GM23338 (cell line): ENCODE data around the gene CNNM4. TPM values are rescaled to one million over a fixed set of nuclear protein-coding genes. Genes with fewer than 3 reads are reported as not detected.

Source experiments
- ATAC-seq: fragments of 200-7000 bp; cut with Tn5 transposase; 3 replicates; pipeline ENCODE4 v1.9.1; 2020
- DNase-seq: peaks from one replicate; pipeline ENCODE4 v3.0.0-alpha.2; 2015; ENCODE audit warnings: low spot score
- H2AFZ ChIP-seq: fragments of 200-600 bp; sonication (generic); 2 replicates; pipeline ENCODE4 v1.8.0; 2016; ENCODE audit warnings: antibody characterized with exemption, mild to moderate bottlenecking, moderate library complexity
- H3F3A ChIP-seq: fragments of 200-600 bp; sonication (generic); replicated peaks from 2 replicates; pipeline ENCODE4 v1.8.0; 2017; ENCODE audit warnings: antibody characterized with exemption, mixed run types, low read depth
- H3K27ac ChIP-seq: fragments of 200-600 bp; sonication (generic); 2 replicates; pipeline ENCODE4 v1.6.1; 2016; ENCODE audit warnings: low read depth
- H3K27me3 ChIP-seq: fragments of 200-600 bp; sonication (generic); 2 replicates; pipeline ENCODE4 v1.8.0; 2016; ENCODE audit warnings: mild to moderate bottlenecking, mixed run types, moderate library complexity; ENCODE audit not compliant: insufficient read depth
- H3K36me3 ChIP-seq: fragments of 200-600 bp; sonication (generic); 2 replicates; pipeline ENCODE4 v1.8.0; 2016; ENCODE audit warnings: mild to moderate bottlenecking; ENCODE audit not compliant: insufficient read depth
- H3K4me1 ChIP-seq: fragments of 200-600 bp; sonication (generic); 2 replicates; pipeline ENCODE4 v1.8.0; 2016; ENCODE audit warnings: mild to moderate bottlenecking, moderate library complexity; ENCODE audit not compliant: insufficient read depth
- H3K4me2 ChIP-seq: fragments of 200-600 bp; sonication (generic); 2 replicates; pipeline ENCODE4 v1.7.1; 2017; ENCODE audit warnings: mixed run types
- H3K4me3 ChIP-seq: fragments of 200-600 bp; sonication (generic); 2 replicates; pipeline ENCODE4 v1.6.1; 2016; ENCODE audit warnings: mixed run types
- H3K79me2 ChIP-seq: fragments of 200-600 bp; sonication (generic); replicated peaks from 2 replicates; pipeline ENCODE4 v1.8.0; 2017; ENCODE audit warnings: mild to moderate bottlenecking; ENCODE audit not compliant: insufficient read depth
- H3K9me2 ChIP-seq: fragments of 200-600 bp; sonication (generic); 2 replicates; pipeline ENCODE4 v1.8.0; 2017; ENCODE audit not compliant: insufficient read depth
- H4K20me1 ChIP-seq: fragments of 200-600 bp; sonication (generic); replicated peaks from 2 replicates; pipeline ENCODE4 v1.8.0; 2017; ENCODE audit warnings: mild to moderate bottlenecking; ENCODE audit not compliant: insufficient read depth
- H3K27ac Mint-ChIP-seq: 2 replicates; pipeline ENCODE4 v1.8.0; 2020; ENCODE audit warnings: inconsistent platforms, mild to moderate bottlenecking, moderate library complexity, mixed read lengths
- H3K27me3 Mint-ChIP-seq: 3 replicates; pipeline ENCODE4 v1.8.0; 2022; ENCODE audit warnings: low read depth, mild to moderate bottlenecking, moderate library complexity, mixed read lengths, inconsistent platforms; ENCODE audit not compliant: insufficient read depth, poor library complexity
- H3K36me3 Mint-ChIP-seq: 3 replicates; pipeline ENCODE4 v1.8.0; 2021; ENCODE audit warnings: low read depth, mild to moderate bottlenecking, inconsistent platforms, moderate library complexity, mixed read lengths
- H3K4me1 Mint-ChIP-seq: 3 replicates; pipeline ENCODE4 v1.8.0; 2020; ENCODE audit warnings: mild to moderate bottlenecking, inconsistent platforms, mixed read lengths
- H3K4me3 Mint-ChIP-seq: 3 replicates; pipeline ENCODE4 v1.8.0; 2021; ENCODE audit warnings: moderate library complexity, mild to moderate bottlenecking, inconsistent platforms, mixed read lengths
- H3K9me3 Mint-ChIP-seq: 3 replicates; pipeline ENCODE4 v1.8.0; 2020; ENCODE audit warnings: moderate library complexity, mild to moderate bottlenecking, inconsistent platforms, mixed read lengths
- CTCF ChIP-seq, 2 experiments: fragments of 200-600 bp in 1 of 2; sonication (generic) in 1 of 2; conservative IDR thresholded peaks; 2 replicates each; pipeline versions ENCODE4 v1.5.1 to v1.6.1; 2016 to 2017; ENCODE audit warnings: antibody characterized with exemption in 2 of 2, low read depth in 2 of 2, mild to moderate bottlenecking in 2 of 2, moderate library complexity in 1 of 2
- EZH2 ChIP-seq: fragments of 200-600 bp; sonication (generic); IDR thresholded peaks from one replicate; pipeline ENCODE4 v1.8.0; 2017; ENCODE audit warnings: antibody characterized with exemption, mild to moderate bottlenecking, low read depth; ENCODE audit not compliant: unreplicated experiment
- EZH2phosphoT487 ChIP-seq: fragments of 200-600 bp; sonication (generic); IDR thresholded peaks from one replicate; pipeline ENCODE4 v1.8.1; 2018; ENCODE audit warnings: antibody characterized with exemption; ENCODE audit not compliant: unreplicated experiment
- POLR2AphosphoS5 ChIP-seq: IDR thresholded peaks from 2 replicates; pipeline ENCODE4 v1.6.1; 2016; ENCODE audit warnings: antibody characterized with exemption, low read depth
- REST ChIP-seq: IDR thresholded peaks from one replicate; pipeline ENCODE4 v1.6.1; 2018; ENCODE audit warnings: antibody characterized with exemption; ENCODE audit not compliant: unreplicated experiment
- ZNF114 ChIP-seq: fragments of 250-450 bp; sonication (Bioruptor Pico); IDR thresholded peaks from 2 replicates; pipeline ENCODE4 v1.5.0; 2020; ENCODE audit warnings: mild to moderate bottlenecking, moderate library complexity
- ZNF462 ChIP-seq: fragments of 250-450 bp; sonication (Bioruptor Pico); IDR thresholded peaks from 2 replicates; pipeline ENCODE4 v1.5.0; 2020; ENCODE audit warnings: mild to moderate bottlenecking, moderate library complexity
- polyA plus RNA-seq: library from polyadenylated mRNA; unstranded; fragments of >200 nt; fragmentation: Nextera tagmentation; extraction: Ambion mirVana; gene quantifications from 2 replicates; pipeline ENCODE4 v1.2.1, GENCODE V29; 2016
- total RNA-seq: library from RNA; depleted of rRNA; stranded (reverse); fragments of >200 nt; shearing (Covaris generic); gene quantifications from 2 replicates; pipeline ENCODE4 v1.2.3, GENCODE V29; 2014

The CNNM4 gene
- total and polyA plus RNA-seq, 2 experiments from 2014 or later, result 2.9 to 12.9 TPM

GRCh38 chr2:96817882-96818281, 57.2 kb downstream of the CNNM4 start (continued):
- TF ChIP-seq REST (no peak), EZH2 (no peak), EZH2phosphoT487 (no peak)

GRCh38 chr2:96819128-96819875, 58.6 kb downstream of the CNNM4 start:
- peaks cover 74% of the 10 kb centered on the region for H3K79me2 ChIP-seq
- Mint-ChIP-seq H3K27ac (no peak overlapping the region), H3K27me3 (peaks cover 18% of the 10 kb centered on the region), H3K4me1 (peaks cover 40% of the 10 kb centered on the region), H3K4me3 (peak overlapping the region; percentile 83; the same call in 2 of the 3 replicates), H3K36me3 (peaks cover 43% of the 10 kb centered on the region), H3K9me3 (no peaks in the 10 kb centered on the region)
- no peak overlapping the region for H2AFZ ChIP-seq
- H3K9me2 ChIP-seq, result no peaks in the 10 kb centered on the region
- peak overlapping the region; percentile 10; the same call in 1 of the 2 replicates for H3K4me3 ChIP-seq
- no peaks in the 10 kb centered on the region; the same call in 1 of the 2 replicates for H3K36me3 ChIP-seq
- H4K20me1 ChIP-seq, result peaks cover 51% of the 10 kb centered on the region
- no peaks in the 10 kb centered on the region for H3K27me3 ChIP-seq
- peaks cover 21% of the 10 kb centered on the region for H3K4me1 ChIP-seq
- H3F3A ChIP-seq, result peaks cover 6% of the 10 kb centered on the region; the same call in 1 of the 2 replicates
- ATAC-seq, result no peak
- H3K4me2 ChIP-seq, result peak overlapping the region; percentile 96
- no peak for TF ChIP-seq EZH2
- TF ChIP-seq ZNF114 (CRISPR knock-in tag), result no peak
- TF ChIP-seq CTCF (conservative IDR thresholded peaks at IDR 0.05; ENCODE audit: low read depth in 2 of 2), result 0 out of 4 replicates have a peak, but pooled peaks of 1 of the 2 experiments have one; percentile 1
- no peak for TF ChIP-seq POLR2AphosphoS5
- TF ChIP-seq ZNF462 (CRISPR knock-in tag), result no peak
- no peak overlapping the region for H3K27ac ChIP-seq
- no peak for DNase-seq
